SJCRH30 (cell line): ENCODE data around the gene CGB1. TPM values are rescaled to one million over a fixed set of nuclear protein-coding genes. Genes with fewer than 3 reads are reported as not detected.

ENCODE experiments used
- DNase-seq, 2 experiments: peaks; one replicate each; pipeline ENCODE4 v3.0.0-alpha.2; 2015 to 2020
- H3K27ac ChIP-seq: fragments of 250-450 bp; sonication (Bioruptor Pico); 2 replicates; pipeline ENCODE4 v1.5.1; 2020; ENCODE audit warnings: mild to moderate bottlenecking, moderate library complexity
- H3K27me3 ChIP-seq: fragments of 250-450 bp; sonication (Bioruptor Pico); 2 replicates; pipeline ENCODE4 v1.5.1; 2020; ENCODE audit warnings: mild to moderate bottlenecking, moderate library complexity
- H3K36me3 ChIP-seq: fragments of 250-450 bp; sonication (Bioruptor Pico); 2 replicates; pipeline ENCODE4 v1.5.1; 2020; ENCODE audit warnings: mild to moderate bottlenecking, moderate library complexity
- H3K4me1 ChIP-seq: fragments of 250-450 bp; sonication (Bioruptor Pico); 2 replicates; pipeline ENCODE4 v1.5.1; 2020; ENCODE audit warnings: mild to moderate bottlenecking, moderate library complexity
- H3K4me3 ChIP-seq: fragments of 250-450 bp; sonication (Bioruptor Pico); 2 replicates; pipeline ENCODE4 v1.5.1; 2020; ENCODE audit warnings: mild to moderate bottlenecking, moderate library complexity
- H3K9me3 ChIP-seq: fragments of 250-450 bp; sonication (Bioruptor Pico); replicated peaks from 2 replicates; pipeline ENCODE4 v1.5.1; 2020; ENCODE audit warnings: mild to moderate bottlenecking, moderate library complexity
- total RNA-seq: library from RNA; depleted of rRNA; stranded (reverse); fragments of >200 nt; shearing (Covaris generic); gene quantifications from 2 replicates; pipeline ENCODE4 v1.2.3, GENCODE V29; 2014; rRNA removed

CGB1 gene
- total RNA-seq, 1 experiment from 2014 or later: not detected

GRCh38 chr19:48986211-48986610, 50.5 kb downstream of the CGB1 start:
- no peaks in the 10 kb centered on the region for H3K9me3 ChIP-seq

GRCh38 chr19:48985711-48986110, 51.0 kb downstream of the CGB1 start:
- Histone ChIP-seq H3K4me3 (no peak overlapping the region), H3K36me3 (peaks cover 47% of the 10 kb centered on the region), H3K9me3 (no peaks in the 10 kb centered on the region), H3K4me1 (peaks cover 12% of the 10 kb centered on the region), H3K27ac (no peak overlapping the region), H3K27me3 (no peaks in the 10 kb centered on the region)
- no peak for DNase-seq

More at GRCh38 chr19:48986211-48986610, 50.5 kb downstream of the CGB1 start:
- H3K36me3 ChIP-seq: peaks cover 47% of the 10 kb centered on the region
- H3K4me1 ChIP-seq: peaks cover 12% of the 10 kb centered on the region
- no peak for DNase-seq
- no peak overlapping the region for H3K27ac ChIP-seq
- no peak overlapping the region for H3K4me3 ChIP-seq
- H3K27me3 ChIP-seq: no peaks in the 10 kb centered on the region

Other genes starting within 250 kb of the CGB1 start
- 31.7 and 36.0 TPM in 2 replicates for gene BCAT2, start 225.9 kb downstream of the CGB1 start, total RNA-seq
- gene HSD17B14, start 200.4 kb downstream of the CGB1 start, total RNA-seq: not detected in 2 replicates
- 19.3 and 26.6 TPM in 2 replicates for gene PLEKHA4, start 168.3 kb downstream of the CGB1 start, total RNA-seq
- gene PPP1R15A, start 164.5 kb downstream of the CGB1 start, total RNA-seq: 11.1 and 12.5 TPM in 2 replicates
- not detected in 2 replicates for gene TULP2, start 138.2 kb downstream of the CGB1 start, total RNA-seq
- gene NUCB1, start 136.6 kb downstream of the CGB1 start, total RNA-seq: 91.2 and 97.1 TPM in 2 replicates
- gene DHDH, start 103.2 kb downstream of the CGB1 start, total RNA-seq: not detected in 2 replicates
- 49.1 and 56.9 TPM in 2 replicates for gene BAX, start 82.0 kb downstream of the CGB1 start, total RNA-seq
- gene FTL, start 71.6 kb downstream of the CGB1 start, total RNA-seq: 1,133 and 1,259 TPM in 2 replicates
- gene GYS1, start 43.6 kb downstream of the CGB1 start, total RNA-seq: 38.9 and 42.8 TPM in 2 replicates
- 139 and 152 TPM in 2 replicates for gene RUVBL2, start 43.0 kb downstream of the CGB1 start, total RNA-seq
- not detected in 2 replicates for gene LHB, start 19.8 kb downstream of the CGB1 start, total RNA-seq
- not detected in 2 replicates for gene CGB3, start 12.6 kb downstream of the CGB1 start, total RNA-seq
- not detected in 2 replicates for gene CGB2, start 5.0 kb downstream of the CGB1 start, total RNA-seq
- not detected in 2 replicates for gene CGB5, start 7.0 kb upstream of the CGB1 start, total RNA-seq
- gene CGB8, start 12.2 kb upstream of the CGB1 start, total RNA-seq: not detected in 2 replicates
- gene CGB7, start 20.9 kb upstream of the CGB1 start, total RNA-seq: not detected in 2 replicates
- not detected in 2 replicates for gene NTF4, start 27.9 kb upstream of the CGB1 start, total RNA-seq
- gene KCNA7, start 35.8 kb upstream of the CGB1 start, total RNA-seq: not detected in 2 replicates
- 241 and 253 TPM in 2 replicates for gene SNRNP70, start 48.6 kb upstream of the CGB1 start, total RNA-seq
- gene LIN7B, start 77.5 kb upstream of the CGB1 start, total RNA-seq: 4.1 and 5.0 TPM in 2 replicates
- gene C19orf73, start 82.2 kb upstream of the CGB1 start, total RNA-seq: 0.99 and 1.7 TPM in 2 replicates
- gene PPFIA3, start 82.6 kb upstream of the CGB1 start, total RNA-seq: 20.8 and 27.1 TPM in 2 replicates
- gene HRC, start 118.5 kb upstream of the CGB1 start, total RNA-seq: 2.1 and 3.2 TPM in 2 replicates
- 1.2 and 1.8 TPM in 2 replicates for gene TRPM4, start 120.9 kb upstream of the CGB1 start, total RNA-seq